Astrocyte (in vitro differentiated cells and primary cell): ENCODE data around the gene EXOC3. TPM values are rescaled to one million over a fixed set of nuclear protein-coding genes. Genes with fewer than 3 reads are reported as not detected.

Experiments used
- DNase-seq: peaks from one replicate; pipeline ENCODE4 v3.0.0-alpha.2; 2010; ENCODE audit warnings: low read depth
- FAIRE-seq: peaks from 2 replicates; lab custom pipeline; 2011; peaks lifted over from hg19 to GRCh38; lab: Jason Lieb, UNC
- H2AFZ ChIP-seq: 2 replicates; pipeline ENCODE4 v1.6.0; 2012; ENCODE audit warnings: low read depth, low read length, inconsistent platforms
- H3K27ac ChIP-seq: 2 replicates; pipeline ENCODE4 v1.5.1; 2011; ENCODE audit warnings: low read depth, low read length, inconsistent platforms
- H3K27me3 ChIP-seq: 2 replicates; pipeline ENCODE4 v1.6.0; 2011; ENCODE audit warnings: low read length, inconsistent platforms; ENCODE audit not compliant: insufficient read depth
- H3K36me3 ChIP-seq: 2 replicates; pipeline ENCODE4 v1.5.1; 2011; ENCODE audit warnings: low read length, inconsistent platforms; ENCODE audit not compliant: insufficient read depth
- H3K4me1 ChIP-seq: 2 replicates; pipeline ENCODE4 v1.5.1; 2011; ENCODE audit warnings: low read length, inconsistent platforms; ENCODE audit not compliant: insufficient read depth
- H3K4me2 ChIP-seq: 2 replicates; pipeline ENCODE4 v1.6.0; 2012; ENCODE audit warnings: low read length, inconsistent platforms
- H3K4me3 ChIP-seq: 2 replicates; pipeline ENCODE4 v1.5.1; 2011; ENCODE audit warnings: low read depth, mild to moderate bottlenecking, low read length, inconsistent platforms; ENCODE audit not compliant: insufficient read depth
- H3K79me2 ChIP-seq: 2 replicates; pipeline ENCODE4 v1.6.0; 2012; ENCODE audit warnings: mild to moderate bottlenecking, low read length, inconsistent platforms; ENCODE audit not compliant: insufficient read depth
- H3K9ac ChIP-seq: 2 replicates; pipeline ENCODE4 v1.6.0; 2012; ENCODE audit warnings: mild to moderate bottlenecking, low read length, inconsistent platforms
- H3K9me3 ChIP-seq: 2 replicates; pipeline ENCODE4 v1.5.1; 2012; ENCODE audit warnings: low read depth, mild to moderate bottlenecking, low read length, inconsistent platforms; ENCODE audit not compliant: insufficient read depth
- H4K20me1 ChIP-seq: 2 replicates; pipeline ENCODE4 v1.6.0; 2012; ENCODE audit warnings: low read length, inconsistent platforms; ENCODE audit not compliant: insufficient read depth
- H3K27ac Mint-ChIP-seq: one replicate; pipeline ENCODE4 v1.8.0; 2021; ENCODE audit warnings: mild to moderate bottlenecking, mixed read lengths; ENCODE audit not compliant: unreplicated experiment
- H3K27me3 Mint-ChIP-seq: one replicate; pipeline ENCODE4 v1.8.0; 2021; ENCODE audit warnings: low read depth, mixed read lengths; ENCODE audit not compliant: unreplicated experiment
- H3K36me3 Mint-ChIP-seq: one replicate; pipeline ENCODE4 v1.8.0; 2021; ENCODE audit warnings: low read depth, mixed read lengths; ENCODE audit not compliant: unreplicated experiment
- H3K4me1 Mint-ChIP-seq: one replicate; pipeline ENCODE4 v1.8.0; 2021; ENCODE audit warnings: low read depth, mixed read lengths; ENCODE audit not compliant: unreplicated experiment
- H3K4me3 Mint-ChIP-seq: one replicate; pipeline ENCODE4 v1.8.0; 2021; ENCODE audit warnings: mild to moderate bottlenecking, moderate library complexity, mixed read lengths; ENCODE audit not compliant: unreplicated experiment
- H3K9me3 Mint-ChIP-seq: one replicate; pipeline ENCODE4 v1.8.0; 2021; ENCODE audit warnings: mild to moderate bottlenecking, mixed read lengths; ENCODE audit not compliant: unreplicated experiment
- CTCF ChIP-seq: IDR thresholded peaks from 2 replicates; pipeline ENCODE4 v1.5.1; 2011; ENCODE audit warnings: low read depth, mild to moderate bottlenecking, inconsistent platforms, low read length, moderate library complexity; ENCODE audit not compliant: insufficient read depth
- EZH2 ChIP-seq: IDR thresholded peaks from 2 replicates; pipeline ENCODE4 v1.6.1; 2012; ENCODE audit warnings: mild to moderate bottlenecking, low read length, inconsistent platforms; ENCODE audit not compliant: insufficient read depth
- total RNA-seq: library from RNA; stranded (reverse); gene quantifications from 2 replicates; pipeline ENCODE4 v1.2.1, GENCODE V29; 2021

The EXOC3 gene
- total RNA-seq, 1 donor from 2014 or later = 37.9 TPM

GRCh38 chr5:428754-429452 is 14.1 kb upstream of the EXOC3 start:
- H2AFZ ChIP-seq = no peak overlapping the region
- TF ChIP-seq CTCF (no peak), EZH2 (no peak)
- peaks cover 7% of the 10 kb centered on the region for H3K4me1 Mint-ChIP-seq
- H3K4me2 ChIP-seq = no peak overlapping the region
- H3K27ac Mint-ChIP-seq = no peak overlapping the region
- H3K27me3 ChIP-seq = no peaks in the 10 kb centered on the region
- H4K20me1 ChIP-seq = no peaks in the 10 kb centered on the region
- no peaks in the 10 kb centered on the region for H3K79me2 ChIP-seq
- DNase-seq (no peak), FAIRE-seq (no peak)
- H3K4me3 ChIP-seq = no peak overlapping the region
- H3K27ac ChIP-seq = no peak overlapping the region
- H3K4me3 Mint-ChIP-seq = no peak overlapping the region
- H3K36me3 Mint-ChIP-seq = peaks cover 14% of the 10 kb centered on the region
- no peaks in the 10 kb centered on the region for H3K36me3 ChIP-seq
- H3K9ac ChIP-seq = no peak overlapping the region
- H3K27me3 Mint-ChIP-seq = no peaks in the 10 kb centered on the region
- peaks cover 3% of the 10 kb centered on the region for H3K4me1 ChIP-seq
- peaks cover 1% of the 10 kb centered on the region for H3K9me3 Mint-ChIP-seq
- no peaks in the 10 kb centered on the region for H3K9me3 ChIP-seq

- Histone ChIP-seq H3K27me3 (no peaks in the 10 kb centered on the region), H3K9me3 (no peaks in the 10 kb centered on the region), H3K4me3 (no peak overlapping the region), H3K79me2 (no peaks in the 10 kb centered on the region), H2AFZ (no peak overlapping the region), H3K27ac (no peak overlapping the region), H3K36me3 (no peaks in the 10 kb centered on the region), H3K4me2 (no peak overlapping the region), H3K4me1 (peaks cover 3% of the 10 kb centered on the region), H4K20me1 (no peaks in the 10 kb centered on the region), H3K9ac (no peak overlapping the region)
- H3K4me1 Mint-ChIP-seq = peaks cover 7% of the 10 kb centered on the region
- H3K9me3 Mint-ChIP-seq = peaks cover 1% of the 10 kb centered on the region
- no peak overlapping the region for H3K4me3 Mint-ChIP-seq
- DNase-seq (peak; percentile 42), FAIRE-seq (peak; percentile 49)
- peaks cover 14% of the 10 kb centered on the region for H3K36me3 Mint-ChIP-seq
- H3K27me3 Mint-ChIP-seq = no peaks in the 10 kb centered on the region
- TF ChIP-seq CTCF (no peak), EZH2 (no peak)
- peak overlapping the region; percentile 85 for H3K27ac Mint-ChIP-seq
Observed at GRCh38 chr5:429453-430188, 13.4 kb upstream of the EXOC3 start.
